Fibroblast of skin of back (primary cell): Measurements from ENCODE around the gene SMAP1.
A peak's percentile ranks its signal among the peaks of the same experiment; 100 is the strongest.
"Not testable (repeated sequence)": the region's sequence is repeated elsewhere in the genome, so short reads cannot be mapped to it uniquely, and the experiment has no call there.

Experiments used
- DNase-seq: peaks from one replicate; pipeline ENCODE4 v3.0.0-alpha.2; 2013

The SMAP1 gene

GRCh38 chr6:70684794-70685493 lies 17.3 kb downstream of the SMAP1 start:
- DNase-seq: no peak

GRCh38 chr6:70685494-70686180 lies 18.0 kb downstream of the SMAP1 start:
- no peak for DNase-seq

GRCh38 chr6:70686548-70687133 lies 19.0 kb downstream of the SMAP1 start:
- DNase-seq: peak; percentile 50

- DNase-seq: no peak
Measured at GRCh38 chr6:70693887-70694286, 26.2 kb downstream of the SMAP1 start.

- DNase-seq: no peak
Measured at GRCh38 chr6:70694371-70694770, 26.7 kb downstream of the SMAP1 start.

GRCh38 chr6:70700922-70701876 lies 33.5 kb downstream of the SMAP1 start:
- DNase-seq: no peak

GRCh38 chr6:70705772-70706171 lies 38.1 kb downstream of the SMAP1 start:
- DNase-seq: no peak

- DNase-seq: peak; percentile 39
Measured at GRCh38 chr6:70706491-70707123, 38.9 kb downstream of the SMAP1 start.

GRCh38 chr6:70707893-70708292 lies 40.2 kb downstream of the SMAP1 start:
- DNase-seq: no peak

GRCh38 chr6:70708448-70708847 lies 40.8 kb downstream of the SMAP1 start:
- no peak for DNase-seq

GRCh38 chr6:70709826-70710225 lies 42.1 kb downstream of the SMAP1 start:
- DNase-seq: peak; percentile 63

GRCh38 chr6:70714716-70715257 lies 47.1 kb downstream of the SMAP1 start:
- no peak for DNase-seq

- DNase-seq: no peak
Measured at GRCh38 chr6:70717038-70717801, 49.5 kb downstream of the SMAP1 start.

GRCh38 chr6:70724524-70724923 lies 56.8 kb downstream of the SMAP1 start:
- DNase-seq: no peak

GRCh38 chr6:70725817-70726415 lies 58.2 kb downstream of the SMAP1 start:
- DNase-seq: peak; percentile 9

- DNase-seq: no peak
Measured at GRCh38 chr6:70734381-70734780, 66.7 kb downstream of the SMAP1 start.

- no peak for DNase-seq
Measured at GRCh38 chr6:70734979-70735378, 67.3 kb downstream of the SMAP1 start.

GRCh38 chr6:70735513-70735912 lies 67.8 kb downstream of the SMAP1 start:
- DNase-seq: no peak

- DNase-seq: peak; percentile 16
Measured at GRCh38 chr6:70738028-70738427, 70.3 kb downstream of the SMAP1 start.

- no peak for DNase-seq
Measured at GRCh38 chr6:70739534-70739933, 71.9 kb downstream of the SMAP1 start.

GRCh38 chr6:70740746-70741145 lies 73.1 kb downstream of the SMAP1 start:
- DNase-seq: not testable (repeated sequence)
